GM13976 (cell line): ENCODE measurements around the gene RFTN1.

Experiments
- DNase-seq: peaks from one replicate; pipeline ENCODE4 v3.0.0; 2012; ENCODE audit warnings: low spot score
- in situ Hi-C: fragments of 300-500 bp; cut with MboI; formaldehyde crosslinking; loops from one replicate; pipeline ENCODE4 v1.12.0; 2022; ENCODE audit warnings: low sequenced_read_pairs, mixed read lengths, inconsistent platforms; ENCODE audit not compliant: unreplicated experiment
- TF ChIP-seq, protein P1 (sequence below): IDR thresholded peaks from 2 replicates; pipeline ENCODE4 v1.5.1; 2012; ENCODE audit warnings: borderline replicate concordance, mild to moderate bottlenecking; ENCODE audit not compliant: insufficient read depth; ENCODE audit errors: extremely low read depth, missing control alignments, control extremely low read depth

Gene RFTN1

DNA sequence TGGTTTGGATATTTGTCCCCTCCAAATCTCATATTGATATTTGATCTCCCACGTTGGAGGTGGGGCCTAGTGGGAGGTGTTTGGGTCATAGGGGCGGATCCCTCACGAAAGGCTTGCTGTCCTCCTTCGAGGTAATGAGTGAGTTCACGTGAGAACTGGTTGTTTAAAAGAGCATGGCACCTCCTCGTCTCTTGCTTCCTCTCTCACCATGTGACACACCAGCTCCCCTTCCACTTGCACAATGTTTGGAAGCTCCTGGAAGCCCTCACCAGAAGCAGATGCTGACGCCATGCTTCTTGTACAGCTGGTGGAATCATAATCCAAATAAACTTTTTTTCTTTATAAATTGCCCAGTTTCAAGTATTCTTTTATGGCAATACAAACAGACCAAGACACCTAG, 38.6 kb downstream of the RFTN1 start:
- no peak for DNase-seq
- TF ChIP-seq, protein P1, sequence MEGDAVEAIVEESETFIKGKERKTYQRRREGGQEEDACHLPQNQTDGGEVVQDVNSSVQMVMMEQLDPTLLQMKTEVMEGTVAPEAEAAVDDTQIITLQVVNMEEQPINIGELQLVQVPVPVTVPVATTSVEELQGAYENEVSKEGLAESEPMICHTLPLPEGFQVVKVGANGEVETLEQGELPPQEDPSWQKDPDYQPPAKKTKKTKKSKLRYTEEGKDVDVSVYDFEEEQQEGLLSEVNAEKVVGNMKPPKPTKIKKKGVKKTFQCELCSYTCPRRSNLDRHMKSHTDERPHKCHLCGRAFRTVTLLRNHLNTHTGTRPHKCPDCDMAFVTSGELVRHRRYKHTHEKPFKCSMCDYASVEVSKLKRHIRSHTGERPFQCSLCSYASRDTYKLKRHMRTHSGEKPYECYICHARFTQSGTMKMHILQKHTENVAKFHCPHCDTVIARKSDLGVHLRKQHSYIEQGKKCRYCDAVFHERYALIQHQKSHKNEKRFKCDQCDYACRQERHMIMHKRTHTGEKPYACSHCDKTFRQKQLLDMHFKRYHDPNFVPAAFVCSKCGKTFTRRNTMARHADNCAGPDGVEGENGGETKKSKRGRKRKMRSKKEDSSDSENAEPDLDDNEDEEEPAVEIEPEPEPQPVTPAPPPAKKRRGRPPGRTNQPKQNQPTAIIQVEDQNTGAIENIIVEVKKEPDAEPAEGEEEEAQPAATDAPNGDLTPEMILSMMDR, result no peak
- in situ Hi-C loops, result no loop called here

DNA sequence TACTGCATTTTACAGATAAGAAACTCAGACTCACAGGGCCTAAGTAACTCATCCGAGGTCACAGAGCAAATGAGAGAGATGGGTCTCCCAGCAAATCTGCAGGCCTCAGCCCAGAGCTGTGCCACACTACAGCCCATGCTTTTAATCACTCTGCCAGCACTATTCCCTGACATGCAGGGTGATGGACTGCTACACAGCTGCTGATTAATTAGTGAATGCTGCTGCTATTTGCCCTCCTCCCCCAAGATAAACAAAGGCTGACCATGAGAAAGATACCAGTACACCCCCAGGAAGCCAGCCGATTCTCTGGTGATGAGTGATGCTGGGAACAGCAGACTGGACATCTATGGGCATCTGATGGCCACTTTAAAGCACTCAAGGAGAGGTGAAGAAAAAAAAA, 39.3 kb downstream of the RFTN1 start:
- TF ChIP-seq, protein P1, result no peak
- no peak for DNase-seq
- in situ Hi-C loops, result no loop called here

DNA sequence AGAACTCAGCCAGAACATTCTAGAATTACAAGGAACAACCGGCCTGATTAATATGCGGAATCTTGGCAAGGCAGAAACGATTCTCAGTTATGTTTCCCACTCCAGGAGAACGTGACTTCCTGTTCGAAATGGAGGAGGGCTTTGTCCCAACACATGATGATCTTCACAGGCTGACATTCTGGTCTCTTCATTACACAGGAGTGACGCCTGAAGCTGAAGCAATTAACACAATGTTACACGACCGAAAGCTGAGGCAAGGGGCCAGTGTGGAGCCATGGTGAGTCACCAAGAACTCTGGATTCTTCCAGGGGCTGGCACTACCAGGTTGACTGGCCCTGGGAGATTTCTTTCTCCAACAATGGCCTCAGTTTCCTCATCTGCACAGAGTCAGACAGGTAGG, 40.9 kb downstream of the RFTN1 start:
- in situ Hi-C loops, result no loop called here
- DNase-seq, result no peak
- TF ChIP-seq, protein P1, result no peak

DNA sequence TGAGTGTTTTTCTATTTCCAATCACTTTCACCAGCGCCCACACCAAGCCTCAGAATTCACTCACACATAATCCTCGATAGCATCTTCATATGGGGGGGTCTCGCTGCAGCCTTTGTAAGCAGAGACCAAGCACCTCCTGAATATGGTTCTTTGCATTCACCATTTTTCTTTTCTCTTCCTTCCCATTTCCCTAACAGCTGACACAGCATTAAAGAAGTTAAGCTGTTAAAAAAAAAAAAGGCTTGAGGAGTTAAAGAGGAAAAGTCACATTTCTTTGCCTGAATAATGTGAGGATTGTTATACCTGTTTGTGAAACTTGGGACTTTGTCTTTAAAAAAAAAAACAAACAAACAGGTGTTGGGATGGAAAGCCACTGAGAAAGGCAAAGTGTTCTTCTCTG, 41.6 kb downstream of the RFTN1 start:
- in situ Hi-C loops, result no loop called here
- TF ChIP-seq, protein P1, result no peak

DNA sequence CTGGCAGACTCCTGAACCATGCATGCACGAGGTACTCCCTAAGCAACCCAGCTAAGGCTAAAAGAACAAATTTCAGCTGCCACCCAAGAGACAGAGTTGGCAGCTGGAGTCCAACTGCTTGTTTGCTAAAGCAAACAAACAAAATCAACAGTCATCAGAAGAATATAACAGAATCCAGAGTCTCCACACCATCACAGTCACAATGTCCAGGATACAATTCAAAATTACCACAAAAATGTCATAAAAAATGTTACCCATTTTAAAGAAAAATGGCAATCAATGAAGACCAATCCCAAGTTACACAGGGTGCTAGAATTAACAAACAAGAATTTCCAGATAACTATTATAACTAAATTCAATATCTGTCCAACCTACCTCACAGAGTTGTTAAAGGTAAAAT, 42.9 kb downstream of the RFTN1 start:
- DNase-seq, result no peak
- in situ Hi-C loops, result no loop called here
- TF ChIP-seq, protein P1, result no peak

More for the DNA sequence above, 41.6 kb downstream of the RFTN1 start:
- DNase-seq, result no peak

DNA sequence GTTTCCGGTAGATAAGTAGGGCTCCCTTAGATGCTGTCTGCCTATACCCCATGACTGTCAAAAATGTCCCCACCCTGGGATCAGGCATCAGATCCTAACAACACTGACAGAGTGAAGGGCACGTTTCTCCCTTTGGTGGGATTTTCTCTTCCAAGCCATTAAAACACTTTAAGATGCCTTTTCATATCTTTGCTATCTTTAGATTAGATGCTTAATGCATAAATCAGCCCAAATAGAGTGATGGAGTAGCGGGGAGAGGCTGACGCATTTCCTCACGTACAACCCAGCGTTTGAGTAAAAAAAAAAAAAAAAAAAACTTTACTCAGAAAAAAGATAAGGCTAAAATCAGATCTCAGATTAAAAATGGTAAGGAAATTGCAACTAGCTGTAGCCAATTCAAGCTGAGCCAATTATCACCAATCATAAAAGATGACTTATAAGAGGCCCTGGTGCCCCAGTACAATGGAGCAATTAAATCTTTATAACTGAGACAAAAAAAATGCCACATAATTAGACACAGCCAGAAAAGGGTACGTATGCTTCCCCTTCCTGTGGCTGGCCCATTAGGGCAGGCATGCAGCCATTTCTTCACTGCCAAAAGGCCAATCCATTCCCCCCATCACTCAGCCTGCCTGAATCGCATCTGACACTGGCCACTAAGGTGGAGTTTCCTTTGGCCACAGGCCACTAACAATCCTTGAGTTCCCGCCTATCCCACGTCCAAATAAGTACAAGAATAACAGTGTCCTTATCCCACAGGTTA, 45.0 kb downstream of the RFTN1 start:
- in situ Hi-C loops, result no loop called here
- no peak for DNase-seq

More for the DNA sequence above, 45.0 kb downstream of the RFTN1 start:
- TF ChIP-seq, protein P1, result no peak
